GM18873 (cell line): ENCODE results near the gene IL20RA.
A peak's percentile ranks its signal among the peaks of the same experiment; 100 is the strongest.
"Not testable (repeated sequence)": the region's sequence is repeated elsewhere in the genome, so short reads cannot be mapped to it uniquely, and the experiment has no call there.

Source experiments
- ATAC-seq: cut with Tn5 transposase; IDR thresholded peaks from one replicate; pipeline ENCODE4 v1.9.1; 2021; ENCODE audit warnings: mild to moderate bottlenecking, moderate library complexity, moderate number of reproducible peaks; ENCODE audit not compliant: unreplicated experiment, low FRiP score

IL20RA gene, protein sequence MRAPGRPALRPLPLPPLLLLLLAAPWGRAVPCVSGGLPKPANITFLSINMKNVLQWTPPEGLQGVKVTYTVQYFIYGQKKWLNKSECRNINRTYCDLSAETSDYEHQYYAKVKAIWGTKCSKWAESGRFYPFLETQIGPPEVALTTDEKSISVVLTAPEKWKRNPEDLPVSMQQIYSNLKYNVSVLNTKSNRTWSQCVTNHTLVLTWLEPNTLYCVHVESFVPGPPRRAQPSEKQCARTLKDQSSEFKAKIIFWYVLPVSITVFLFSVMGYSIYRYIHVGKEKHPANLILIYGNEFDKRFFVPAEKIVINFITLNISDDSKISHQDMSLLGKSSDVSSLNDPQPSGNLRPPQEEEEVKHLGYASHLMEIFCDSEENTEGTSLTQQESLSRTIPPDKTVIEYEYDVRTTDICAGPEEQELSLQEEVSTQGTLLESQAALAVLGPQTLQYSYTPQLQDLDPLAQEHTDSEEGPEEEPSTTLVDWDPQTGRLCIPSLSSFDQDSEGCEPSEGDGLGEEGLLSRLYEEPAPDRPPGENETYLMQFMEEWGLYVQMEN

GRCh38 chr6:137044366-137045221, at the start of gene IL20RA:
Gene IL20RA, minus strand, starts transcription at chr6:137044965. Its CDS starts 237 bp downstream, at chr6:137044728.
- no peak for ATAC-seq

DNA sequence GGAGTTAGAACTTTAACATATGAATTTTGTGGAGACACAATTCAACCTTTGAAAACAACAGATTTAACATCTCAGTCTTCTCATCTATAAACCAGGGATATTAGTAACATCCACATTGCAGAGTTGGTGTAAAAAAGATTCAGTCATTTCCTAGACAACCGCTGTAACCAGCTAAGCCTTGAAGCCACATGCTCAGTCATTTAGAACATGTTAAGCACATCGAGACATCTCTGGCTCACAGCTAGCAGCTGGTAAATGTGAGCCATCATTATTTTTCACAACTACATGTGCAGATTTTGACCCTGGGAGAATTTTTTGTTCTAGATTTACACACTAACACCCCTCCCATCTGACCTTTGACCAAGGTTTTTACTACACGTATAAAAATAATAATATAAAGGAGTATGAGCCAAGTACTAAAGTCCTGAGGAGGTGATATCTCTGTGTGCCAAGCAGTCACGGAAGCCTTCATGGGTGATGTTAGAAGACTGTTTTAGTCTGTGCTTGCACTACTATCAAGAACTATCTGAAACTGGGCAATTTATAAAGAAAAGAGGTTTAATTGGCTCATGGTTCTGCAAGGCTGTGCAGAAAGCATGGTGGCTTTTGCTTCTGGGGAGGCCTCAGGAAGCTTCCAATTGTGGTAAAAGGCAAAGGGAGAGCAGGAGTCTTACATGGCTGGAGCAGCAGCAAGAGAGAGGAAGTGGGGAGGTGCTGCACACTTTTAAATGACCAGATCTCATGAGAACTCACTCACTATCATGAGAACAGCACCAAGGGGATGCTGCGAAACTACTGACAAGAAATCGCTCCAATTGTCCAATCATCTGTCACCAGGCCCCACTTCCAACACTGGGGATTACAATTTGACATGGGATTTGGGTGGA, 48.7 kb upstream of the IL20RA start:
- no peak for ATAC-seq

DNA sequence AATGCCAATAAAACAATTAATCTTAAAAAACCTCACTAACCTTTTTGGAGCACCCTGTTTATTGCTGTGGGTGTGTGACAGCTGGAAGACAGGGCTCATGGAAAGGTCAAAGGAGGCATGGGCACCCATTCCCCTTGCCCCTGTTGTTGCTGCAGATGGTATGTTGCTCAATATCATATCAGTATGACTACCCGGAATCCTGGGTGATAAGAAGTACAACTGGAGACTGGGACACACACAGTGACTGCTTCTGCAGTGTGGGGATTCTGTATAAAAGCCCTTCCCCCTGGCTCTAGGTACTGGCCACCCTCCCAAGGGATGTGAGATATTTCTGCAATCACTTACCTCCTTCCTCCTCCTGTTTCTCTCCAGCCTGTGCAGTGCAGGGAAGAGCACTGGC, 47.3 kb upstream of the IL20RA start:
- ATAC-seq, result no peak

DNA sequence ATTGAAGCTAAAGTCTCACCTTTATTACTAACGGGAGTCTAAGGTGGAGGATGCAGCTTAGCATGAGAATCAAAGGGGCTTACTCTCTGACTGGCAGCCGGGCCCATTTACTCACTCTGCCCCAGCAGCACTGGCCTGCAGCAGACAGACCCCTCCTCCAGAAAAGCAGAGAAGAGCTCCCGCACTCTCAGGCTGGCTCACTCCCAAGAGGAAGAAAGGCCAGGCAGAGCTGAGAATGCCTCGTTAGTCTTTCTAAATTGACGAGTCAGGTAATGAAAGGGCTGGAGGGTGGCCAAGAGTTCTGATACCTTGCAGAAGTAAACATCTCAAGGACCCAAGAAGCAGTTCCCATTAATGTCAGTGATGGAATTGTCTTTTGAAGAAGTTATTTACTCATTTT, 44.5 kb upstream of the IL20RA start:
- no peak for ATAC-seq

DNA sequence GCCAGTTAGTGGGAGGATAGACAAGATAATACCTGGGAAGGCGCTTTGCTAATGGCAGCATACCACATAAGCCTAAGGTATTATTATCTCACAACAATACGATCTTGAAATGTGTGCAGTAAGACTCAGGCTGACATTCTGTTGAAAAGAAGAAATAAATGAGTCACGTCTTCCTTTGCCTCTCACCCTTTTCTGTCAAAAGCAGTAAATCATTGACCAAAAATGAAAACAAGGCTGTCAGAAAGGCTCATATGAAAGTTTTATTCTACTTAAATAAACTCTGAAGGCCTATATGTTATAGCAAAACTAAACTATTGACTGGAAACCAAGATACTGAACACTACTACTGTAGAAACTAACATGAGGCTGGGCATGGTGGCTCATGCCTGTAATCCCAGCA, 43.1 kb upstream of the IL20RA start:
- ATAC-seq, result no peak

DNA sequence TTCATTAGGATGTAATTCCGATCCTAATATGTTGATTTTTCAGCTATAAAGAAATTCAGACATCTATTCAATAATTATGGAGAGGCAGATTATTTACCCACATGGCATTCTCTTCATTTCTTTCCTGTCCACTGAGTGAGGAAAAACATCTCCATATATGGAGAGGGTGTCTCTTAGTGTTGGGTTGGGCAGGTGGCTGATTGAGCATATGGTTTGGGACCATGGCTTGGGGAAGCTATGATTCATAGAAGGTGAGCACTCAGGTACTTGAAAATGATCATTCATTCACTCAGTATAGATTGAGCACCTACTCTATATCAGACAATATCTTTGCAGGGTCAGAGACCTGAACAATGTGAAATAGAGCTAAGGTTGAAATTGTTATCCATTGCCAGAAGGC, 41.3 kb upstream of the IL20RA start:
- no peak for ATAC-seq

GRCh38 chr6:137084865-137085617, 40.3 kb upstream of the IL20RA start:
- ATAC-seq, result no peak

- ATAC-seq, result no peak
Observed at GRCh38 chr6:137084090-137084489, 39.3 kb upstream of the IL20RA start.

GRCh38 chr6:137081997-137082396, 37.2 kb upstream of the IL20RA start:
- no peak for ATAC-seq

DNA sequence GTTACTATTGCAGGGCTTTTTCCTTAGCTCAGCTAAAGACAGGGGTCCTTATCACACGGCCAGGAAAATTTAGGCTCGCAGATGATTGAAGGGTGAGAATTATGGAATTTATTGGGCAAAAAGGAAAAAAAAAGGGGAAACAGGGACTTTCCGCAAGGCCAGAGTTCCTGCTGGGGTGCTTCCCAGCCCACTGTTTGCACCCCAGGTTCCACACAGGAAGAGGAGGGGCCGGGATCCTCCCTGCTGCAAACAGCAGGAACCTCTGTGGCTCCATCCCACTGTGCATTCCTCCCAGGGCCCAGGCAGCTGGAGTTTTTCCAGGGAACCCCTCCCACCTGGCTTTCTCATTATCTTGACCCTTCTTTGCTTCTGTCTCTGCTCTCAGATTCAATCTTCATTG, 35.9 kb upstream of the IL20RA start:
- no peak for ATAC-seq

- ATAC-seq, result peak; percentile 93
Observed at GRCh38 chr6:137076277-137077068, 31.7 kb upstream of the IL20RA start.

GRCh38 chr6:137075790-137076189, 31.0 kb upstream of the IL20RA start:
- ATAC-seq, result not testable (repeated sequence)

- ATAC-seq, result no peak
Observed at GRCh38 chr6:137070303-137070702, 25.5 kb upstream of the IL20RA start.

- ATAC-seq, result no peak
Observed at GRCh38 chr6:137067399-137067798, 22.6 kb upstream of the IL20RA start.

DNA sequence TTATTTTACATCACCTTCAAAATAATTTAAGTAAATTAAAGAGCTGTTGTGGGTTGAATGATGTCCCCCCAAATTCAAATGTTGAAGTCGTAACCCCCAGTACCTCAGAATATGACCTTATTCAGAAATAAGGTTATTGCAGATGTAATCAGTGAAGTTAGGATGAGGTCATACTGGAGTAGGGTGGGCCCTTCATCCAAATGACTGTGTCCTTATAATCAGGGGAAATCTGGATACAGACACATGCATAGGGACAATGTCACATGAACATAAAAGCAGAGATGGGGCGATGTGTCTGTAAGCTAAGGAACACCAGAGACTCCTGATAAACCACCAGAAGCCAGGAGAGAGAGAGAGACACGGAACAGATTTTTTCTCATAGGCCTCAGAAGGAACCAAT, 13.3 kb upstream of the IL20RA start:
- ATAC-seq, result no peak

GRCh38 chr6:137056121-137056880, 11.5 kb upstream of the IL20RA start:
- no peak for ATAC-seq

- ATAC-seq, result no peak
Observed at GRCh38 chr6:137051790-137052472, 7.2 kb upstream of the IL20RA start.

- ATAC-seq, result no peak
Observed at GRCh38 chr6:137049095-137049494, 4.3 kb upstream of the IL20RA start.
